ENCODE data around the gene SBK1.

Gene SBK1

GRCh38 chr16:28259091-28259780, 33.1 kb upstream of the SBK1 start:
- no peak for TF ChIP-seq CTCF (IDR thresholded peaks at IDR 0.05; ENCODE audit: borderline replicate concordance, insufficient read depth, low read depth, low read length)
- H3K4me3 ChIP-seq (ENCODE audit: low read depth, low read length): no peak overlapping the region

GRCh38 chr16:28259781-28260150, 32.6 kb upstream of the SBK1 start:
- no peak for TF ChIP-seq CTCF (IDR thresholded peaks at IDR 0.05; ENCODE audit: borderline replicate concordance, insufficient read depth, low read depth, low read length)
- no peak overlapping the region for H3K4me3 ChIP-seq (ENCODE audit: low read depth, low read length)

GRCh38 chr16:28260193-28260592, 32.1 kb upstream of the SBK1 start:
- TF ChIP-seq CTCF (IDR thresholded peaks at IDR 0.05; ENCODE audit: borderline replicate concordance, insufficient read depth, low read depth, low read length): no peak
- H3K4me3 ChIP-seq (ENCODE audit: low read depth, low read length): no peak overlapping the region

GRCh38 chr16:28261942-28262341, 30.4 kb upstream of the SBK1 start:
- H3K4me3 ChIP-seq (ENCODE audit: low read depth, low read length): no peak overlapping the region
- no peak for TF ChIP-seq CTCF (IDR thresholded peaks at IDR 0.05; ENCODE audit: borderline replicate concordance, insufficient read depth, low read depth, low read length)

- no peak overlapping the region for H3K4me3 ChIP-seq (ENCODE audit: low read depth, low read length)
- no peak for TF ChIP-seq CTCF (IDR thresholded peaks at IDR 0.05; ENCODE audit: borderline replicate concordance, insufficient read depth, low read depth, low read length)
Observed at GRCh38 chr16:28263305-28263704, 29.0 kb upstream of the SBK1 start.

GRCh38 chr16:28264656-28265055, 27.7 kb upstream of the SBK1 start:
- H3K4me3 ChIP-seq (ENCODE audit: low read depth, low read length): no peak overlapping the region
- no peak for TF ChIP-seq CTCF (IDR thresholded peaks at IDR 0.05; ENCODE audit: borderline replicate concordance, insufficient read depth, low read depth, low read length)

GRCh38 chr16:28265822-28266221, 26.5 kb upstream of the SBK1 start:
- no peak overlapping the region for H3K4me3 ChIP-seq (ENCODE audit: low read depth, low read length)
- no peak for TF ChIP-seq CTCF (IDR thresholded peaks at IDR 0.05; ENCODE audit: borderline replicate concordance, insufficient read depth, low read depth, low read length)
